GM19099 (cell line): ENCODE measurements around the gene OR51F1.

Experiments
- POLR2A ChIP-seq: IDR thresholded peaks from 3 replicates; pipeline ENCODE4 v1.6.1; 2011; ENCODE audit warnings: low read depth; ENCODE audit not compliant: insufficient read length; ENCODE audit errors: extremely low read depth

The OR51F1 gene

GRCh38 chr11:4769838-4770237, at the start of gene OR51F1:
Gene OR51F1 (minus strand): TSS chr11:4769938. CDS start chr11:4769938, 0 bp downstream.
- no peak for TF ChIP-seq POLR2A

DNA sequence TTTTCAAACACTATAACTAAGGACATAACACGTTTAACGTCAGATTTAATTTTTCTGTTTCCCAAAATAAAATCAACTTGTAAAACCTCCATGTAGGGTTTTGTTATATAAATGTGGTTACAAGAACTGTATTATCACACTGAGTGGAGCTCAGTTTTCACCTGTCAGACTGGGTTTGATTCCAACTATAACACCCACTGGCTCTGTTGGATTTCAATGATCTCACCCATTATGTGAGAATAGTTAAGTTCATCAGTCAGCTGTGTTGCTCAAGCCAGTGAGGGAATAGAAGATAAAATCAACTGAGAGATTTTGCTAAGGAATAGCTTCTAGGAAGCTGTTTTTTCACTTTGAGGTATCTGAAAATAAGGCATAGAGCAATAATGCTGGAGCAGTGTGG, 39.5 kb upstream of the OR51F1 start:
- TF ChIP-seq POLR2A: no peak

DNA sequence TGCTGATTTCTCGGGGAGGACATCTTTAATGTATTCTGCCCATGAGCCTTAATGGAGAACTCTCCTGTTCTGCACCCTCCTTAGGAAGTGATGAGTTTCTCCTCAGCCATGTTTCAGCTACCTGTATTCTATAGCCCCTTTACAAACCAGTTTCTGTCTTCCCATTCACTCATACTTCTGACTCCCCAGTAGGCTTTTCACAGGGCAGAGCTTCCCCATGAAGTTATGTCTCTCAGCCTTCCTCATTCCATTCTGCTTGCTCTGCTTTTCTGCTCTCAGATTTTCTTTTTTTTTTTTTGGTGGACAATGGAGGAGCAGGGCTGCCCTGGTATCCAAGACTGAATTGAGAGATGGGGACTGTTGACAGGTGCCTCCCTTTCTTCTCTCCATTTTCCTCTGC, 38.7 kb upstream of the OR51F1 start:
- TF ChIP-seq POLR2A: no peak

GRCh38 chr11:4804280-4804679, 34.5 kb upstream of the OR51F1 start, which contains the start of gene OR52R1:
Gene OR52R1 (minus strand): TSS chr11:4804380. CDS start chr11:4804380, 0 bp downstream.
- no peak for TF ChIP-seq POLR2A

DNA sequence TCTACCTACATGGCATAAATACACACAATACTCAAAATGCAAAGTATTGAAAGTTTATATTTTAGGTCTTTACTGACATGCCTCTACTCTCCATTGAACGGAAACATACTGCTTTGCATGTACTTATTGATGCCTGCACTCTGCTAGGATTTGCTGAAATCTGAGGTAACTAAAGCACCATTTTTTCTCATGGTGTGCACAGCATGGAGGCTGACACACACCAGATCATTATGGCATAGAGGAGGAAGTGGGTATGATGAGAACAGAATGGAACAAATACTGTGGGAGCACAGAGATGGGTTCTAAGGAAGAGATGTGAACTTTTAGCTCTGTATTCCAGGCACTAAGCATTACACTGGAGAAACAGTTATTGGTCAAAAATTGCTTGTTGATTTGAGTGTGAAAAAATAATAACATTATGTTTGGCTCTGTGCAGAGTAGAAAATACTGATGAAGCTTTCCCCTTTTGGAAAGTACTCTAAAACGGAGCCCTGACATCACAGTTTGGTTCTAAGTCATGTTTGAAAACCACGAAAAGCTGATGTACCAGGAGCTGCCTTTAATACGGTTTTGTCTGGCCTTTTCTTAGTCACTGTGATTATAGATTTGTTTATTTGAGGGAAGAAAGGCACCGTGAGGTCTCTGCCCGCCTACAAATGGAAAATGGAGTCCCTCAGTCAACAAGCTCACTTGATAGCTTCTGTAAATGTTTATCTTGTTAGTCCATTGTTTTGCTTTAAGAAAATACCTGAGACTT, 28.9 kb upstream of the OR51F1 start:
- TF ChIP-seq POLR2A: no peak

DNA sequence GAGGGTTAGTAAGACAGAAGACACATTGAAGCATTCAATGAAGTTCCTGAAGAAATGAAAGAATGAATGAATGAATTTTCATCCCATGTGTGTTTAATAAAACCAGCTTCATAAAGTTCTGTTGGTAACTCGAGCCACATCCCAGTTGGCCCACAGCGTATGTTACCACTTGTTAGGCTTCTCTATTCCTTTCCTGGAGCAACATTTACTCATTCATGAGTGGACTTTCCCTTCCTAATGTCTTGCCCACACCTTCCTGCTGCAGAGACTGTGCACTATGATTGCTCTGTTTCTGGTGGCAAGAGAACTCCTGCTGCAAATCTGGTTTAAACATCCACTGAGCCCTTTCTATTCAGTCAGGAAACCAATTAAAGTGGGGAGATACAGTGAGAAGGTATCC, 27.5 kb upstream of the OR51F1 start:
- no peak for TF ChIP-seq POLR2A

DNA sequence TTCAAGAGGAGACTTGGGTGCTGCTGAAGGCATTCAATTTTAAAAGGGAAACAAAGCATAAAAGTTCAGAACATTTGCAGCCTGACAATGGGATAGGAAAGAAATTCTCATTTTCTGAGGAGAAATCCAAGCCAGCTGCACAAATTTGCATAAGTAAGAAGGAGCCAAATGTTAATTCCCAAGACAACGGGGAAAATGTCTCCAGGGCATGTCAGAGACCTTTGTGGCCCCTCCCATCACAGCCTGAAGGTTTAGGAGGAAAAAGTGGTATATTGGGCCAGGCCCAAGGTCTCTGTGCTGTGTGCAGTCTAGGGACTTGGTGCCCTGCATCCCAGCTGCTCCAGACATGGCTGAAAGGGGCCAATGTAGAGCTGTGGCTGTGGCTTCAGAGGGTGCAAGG, 12.7 kb upstream of the OR51F1 start:
- TF ChIP-seq POLR2A: no peak

GRCh38 chr11:4768094-4768493, 1.6 kb downstream of the OR51F1 start:
- no peak for TF ChIP-seq POLR2A

DNA sequence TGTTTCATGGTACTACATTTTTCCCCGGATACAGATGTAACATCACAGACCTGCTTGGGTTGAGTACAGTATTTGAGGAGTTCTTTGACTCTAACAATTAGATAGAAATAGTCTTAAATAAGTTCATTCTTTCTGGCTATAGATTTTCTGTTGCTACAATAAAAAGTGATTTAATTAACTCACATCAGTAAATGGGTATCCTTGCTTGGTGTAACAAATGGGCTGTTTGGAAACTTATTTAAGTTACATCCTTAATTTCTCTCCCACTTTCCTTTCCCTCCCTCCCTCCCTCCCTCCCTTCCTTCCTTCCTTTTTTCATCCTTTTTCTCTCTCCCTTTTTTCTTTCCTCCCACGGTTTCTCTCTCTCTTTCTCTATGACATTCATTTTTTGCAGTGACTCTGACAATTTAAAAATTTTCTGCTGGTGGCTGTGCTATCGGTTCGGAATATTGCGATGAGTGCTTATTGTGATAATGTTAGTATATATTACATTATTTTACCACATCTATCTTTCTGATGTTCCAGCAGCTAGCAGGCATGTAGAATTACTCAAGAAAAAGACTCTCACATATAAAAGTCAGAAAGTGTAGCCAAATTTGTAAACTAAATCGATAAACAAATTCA, 3.2 kb downstream of the OR51F1 start:
- no peak for TF ChIP-seq POLR2A

DNA sequence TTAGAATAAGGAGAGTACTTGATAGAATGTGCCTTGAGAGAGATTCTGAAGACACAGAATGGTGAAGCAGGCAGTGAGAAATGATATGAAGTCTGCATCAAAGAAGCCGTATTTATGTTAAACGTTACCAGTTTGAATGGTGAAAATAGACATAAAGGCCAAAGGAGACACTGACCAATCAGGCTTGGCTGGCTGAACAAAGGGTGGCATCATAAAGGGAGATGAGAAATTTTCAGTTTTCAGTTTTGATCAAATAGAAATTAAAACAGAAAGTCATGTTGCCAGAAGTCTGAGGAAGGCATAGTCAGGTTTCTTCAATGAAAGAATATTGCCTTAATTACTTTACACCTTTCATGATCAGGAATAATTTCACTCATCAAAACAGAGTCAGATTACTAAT, 6.6 kb downstream of the OR51F1 start:
- TF ChIP-seq POLR2A: no peak

DNA sequence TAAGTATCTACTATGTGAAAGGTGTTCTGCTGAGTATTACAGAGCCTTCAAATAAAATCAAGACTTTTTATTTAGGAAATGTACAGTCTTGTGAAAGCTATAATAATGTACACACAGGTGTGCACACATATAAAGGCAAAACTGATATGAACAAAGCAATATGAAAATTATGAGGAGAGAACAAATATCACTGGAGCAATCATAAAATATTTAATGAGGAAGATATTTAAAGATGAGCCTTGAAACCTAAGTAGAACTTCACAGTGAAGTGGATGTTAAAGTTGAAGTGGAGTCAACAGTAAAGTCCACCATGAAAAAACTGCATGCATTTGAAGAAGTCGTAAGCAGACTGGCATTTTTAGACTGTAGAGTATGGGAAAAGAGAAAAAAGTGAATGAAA, 18.5 kb downstream of the OR51F1 start:
- TF ChIP-seq POLR2A: no peak

GRCh38 chr11:4748438-4748837, 21.3 kb downstream of the OR51F1 start:
- no peak for TF ChIP-seq POLR2A

GRCh38 chr11:4740735-4741134, 29.0 kb downstream of the OR51F1 start:
- TF ChIP-seq POLR2A: no peak

DNA sequence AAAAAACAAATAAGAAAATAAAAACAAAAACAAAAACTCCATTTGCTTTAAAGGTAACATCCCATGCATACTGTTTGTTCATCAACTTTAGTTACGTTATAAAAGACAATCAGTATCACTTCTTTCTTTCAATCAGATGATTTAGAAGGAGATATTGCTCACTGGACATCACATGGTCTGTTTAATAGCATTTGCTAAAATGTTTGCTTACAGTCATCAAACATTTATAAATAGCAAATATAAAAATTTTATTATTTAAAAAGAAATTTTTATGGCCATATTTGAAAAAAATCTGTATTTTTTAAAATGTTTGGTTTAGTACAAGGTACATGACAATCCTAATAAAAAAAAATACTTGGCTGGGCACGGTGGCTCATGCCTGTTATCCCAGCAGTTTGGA, 42.6 kb downstream of the OR51F1 start:
- no peak for TF ChIP-seq POLR2A
